Smooth muscle cell (in vitro differentiated cells): ENCODE measurements around the gene NOS1AP. TPM values are rescaled to one million over a fixed set of nuclear protein-coding genes. Genes with fewer than 3 reads are reported as not detected.
"Not testable (repeated sequence)": the region's sequence is repeated elsewhere in the genome, so short reads cannot be mapped to it uniquely, and the experiment has no call there.

ENCODE experiments used
- DNase-seq: peaks from one replicate; lab custom pipeline; 2025; ENCODE audit not compliant: unreplicated experiment; lab: John Stamatoyannopoulos, UW
- H2AFZ ChIP-seq: fragments of 200-600 bp; sonication (generic); 2 replicates; pipeline ENCODE4 v1.6.0; 2016; ENCODE audit warnings: antibody characterized with exemption, low read depth, mild to moderate bottlenecking
- H3F3A ChIP-seq: fragments of 200-600 bp; sonication (generic); 2 replicates; pipeline ENCODE4 v1.6.0; 2017; ENCODE audit warnings: antibody characterized with exemption, low read depth
- H3K27ac ChIP-seq: fragments of 200-600 bp; sonication (generic); 2 replicates; pipeline ENCODE4 v1.5.1; 2016; ENCODE audit warnings: low read depth, mild to moderate bottlenecking
- H3K27me3 ChIP-seq: fragments of 200-600 bp; sonication (generic); 2 replicates; pipeline ENCODE4 v1.6.1; 2016; ENCODE audit warnings: low read depth, mild to moderate bottlenecking
- H3K36me3 ChIP-seq: fragments of 200-600 bp; sonication (generic); 2 replicates; pipeline ENCODE4 v1.5.1; 2016; ENCODE audit warnings: low read depth
- H3K4me1 ChIP-seq: fragments of 200-600 bp; sonication (generic); 2 replicates; pipeline ENCODE4 v1.5.1; 2016; ENCODE audit warnings: low read depth
- H3K4me2 ChIP-seq: fragments of 200-600 bp; sonication (generic); 2 replicates; pipeline ENCODE4 v1.6.0; 2016; ENCODE audit warnings: mild to moderate bottlenecking
- H3K4me3 ChIP-seq: fragments of 200-600 bp; sonication (generic); 2 replicates; pipeline ENCODE4 v1.5.1; 2016; ENCODE audit warnings: mild to moderate bottlenecking
- H3K79me2 ChIP-seq: fragments of 200-600 bp; sonication (generic); 2 replicates; pipeline ENCODE4 v1.6.0; 2016; ENCODE audit warnings: low read depth, mild to moderate bottlenecking
- H3K9ac ChIP-seq: fragments of 200-600 bp; sonication (generic); 2 replicates; pipeline ENCODE4 v1.6.0; 2016; ENCODE audit warnings: low read depth
- H3K9me3 ChIP-seq: fragments of 200-600 bp; sonication (generic); replicated peaks from 2 replicates; pipeline ENCODE4 v1.5.1; 2016; ENCODE audit warnings: low read depth
- H4K20me1 ChIP-seq: fragments of 200-600 bp; sonication (generic); 2 replicates; pipeline ENCODE4 v1.6.0; 2016; ENCODE audit warnings: low read depth
- CTCF ChIP-seq: fragments of 200-600 bp; sonication (generic); IDR thresholded peaks from 2 replicates; pipeline ENCODE4 v1.5.1; 2017; ENCODE audit warnings: borderline replicate concordance, mild to moderate bottlenecking, antibody characterized with exemption; ENCODE audit not compliant: insufficient read depth, poor library complexity, severe bottlenecking
- WGBS: methylation state at CpG from one replicate; pipeline ENCODE4 v1.1.7; 2016; ENCODE audit warnings: low lambda C conversion rate; 5-methylcytosine and 5-hydroxymethylcytosine counted together
- polyA plus RNA-seq: library from polyadenylated mRNA; unstranded; fragments of >200 nt; fragmentation: Nextera tagmentation; extraction: Ambion mirVana; gene quantifications from 2 replicates; pipeline ENCODE4 v1.2.1, GENCODE V29; 2016
- total RNA-seq: library from RNA; depleted of rRNA; stranded (reverse); fragments of >200 nt; gene quantifications from 2 replicates; pipeline ENCODE4 v1.2.3, GENCODE V29; 2014

Gene NOS1AP
- total and polyA plus RNA-seq, 2 experiments from 2014 or later, result 0.54 to 0.80 TPM

- Histone ChIP-seq H3K9ac (no peak overlapping the region), H3K4me3 (no peak overlapping the region), H3K36me3 (no peaks in the 10 kb centered on the region), H4K20me1 (no peaks in the 10 kb centered on the region), H3K79me2 (no peaks in the 10 kb centered on the region), H3K27me3 (no peaks in the 10 kb centered on the region), H3K9me3 (no peaks in the 10 kb centered on the region), H3K4me2 (no peak overlapping the region), H3F3A (no peaks in the 10 kb centered on the region), H3K4me1 (peaks cover 7% of the 10 kb centered on the region), H2AFZ (no peak overlapping the region), H3K27ac (no peak overlapping the region)
- no peak for TF ChIP-seq CTCF
- no peak for DNase-seq
- 93% methylated on average over 1 of the region's 1 CpG for WGBS
Observed at GRCh38 chr1:162060314-162060713, 9.2 kb upstream of the NOS1AP start.

GRCh38 chr1:162062542-162063015 lies 6.9 kb upstream of the NOS1AP start:
- 36% methylated on average over 4 of the region's 4 CpGs for WGBS
- DNase-seq, result no peak

GRCh38 chr1:162065016-162065415 lies 4.5 kb upstream of the NOS1AP start:
- H3F3A ChIP-seq, result no peaks in the 10 kb centered on the region
- no peak overlapping the region for H3K4me2 ChIP-seq
- peaks cover 18% of the 10 kb centered on the region for H3K27me3 ChIP-seq
- no peaks in the 10 kb centered on the region for H3K9me3 ChIP-seq
- WGBS, result 78% methylated on average over 2 of the region's 2 CpGs
- H2AFZ ChIP-seq, result no peak overlapping the region
- H3K4me1 ChIP-seq, result peaks cover 13% of the 10 kb centered on the region
- H3K36me3 ChIP-seq, result no peaks in the 10 kb centered on the region
- H3K4me3 ChIP-seq, result no peak overlapping the region
- no peak for DNase-seq
- H3K79me2 ChIP-seq, result no peaks in the 10 kb centered on the region
- no peaks in the 10 kb centered on the region for H4K20me1 ChIP-seq
- H3K27ac ChIP-seq, result no peak overlapping the region
- H3K9ac ChIP-seq, result no peak overlapping the region
- TF ChIP-seq CTCF, result no peak

More at GRCh38 chr1:162062542-162063015, 6.9 kb upstream of the NOS1AP start:
- H3K4me3 ChIP-seq, result no peak overlapping the region
- no peaks in the 10 kb centered on the region for H3K36me3 ChIP-seq
- no peaks in the 10 kb centered on the region for H4K20me1 ChIP-seq
- no peaks in the 10 kb centered on the region for H3K79me2 ChIP-seq
- no peak for TF ChIP-seq CTCF
- peaks cover 2% of the 10 kb centered on the region for H3K27me3 ChIP-seq
- no peak overlapping the region for H3K4me2 ChIP-seq
- no peaks in the 10 kb centered on the region for H3K9me3 ChIP-seq
- H3K27ac ChIP-seq, result no peak overlapping the region
- H2AFZ ChIP-seq, result peak overlapping the region; percentile 18
- H3K4me1 ChIP-seq, result peaks cover 7% of the 10 kb centered on the region
- H3K9ac ChIP-seq, result no peak overlapping the region
- no peaks in the 10 kb centered on the region for H3F3A ChIP-seq

GRCh38 chr1:162066836-162067235 lies 2.7 kb upstream of the NOS1AP start:
- not testable (repeated sequence) for H4K20me1 ChIP-seq, H3K4me3 ChIP-seq, H3K79me2 ChIP-seq, H3K9ac ChIP-seq, H3K4me2 ChIP-seq, H3K27ac ChIP-seq, DNase-seq, H3K36me3 ChIP-seq, H3F3A ChIP-seq, H2AFZ ChIP-seq, H3K9me3 ChIP-seq
- WGBS, result 85% methylated on average over 4 of the region's 4 CpGs
- Histone ChIP-seq H3K27me3 (peaks cover 35% of the 10 kb centered on the region), H3K4me1 (peaks cover 24% of the 10 kb centered on the region)
